Caco-2 (cell line): ENCODE measurements around the gene TMEM86A. TPM values are rescaled to one million over a fixed set of nuclear protein-coding genes. Genes with fewer than 3 reads are reported as not detected.

Source experiments
- BruUV-seq: library from RNA; stranded (reverse); fragments of 400-500 nt; replicated peaks from 2 replicates; lab custom pipeline; 2021; lab: Mats Ljungman, UMichigan
- CTCF ChIA-PET: fragments of 300-600 bp; sonication (Branson Sonifier 250); formaldehyde crosslinking; loops from one replicate; lab custom pipeline; 2022; ENCODE audit warnings: antibody characterized with exemption; lab: Charles Lee
- POLR2A ChIA-PET: fragments of 300-600 bp; sonication (Branson Sonifier 250); formaldehyde crosslinking; loops from one replicate; lab custom pipeline; 2022; ENCODE audit warnings: antibody characterized with exemption; lab: Charles Lee
- DNase-seq, 2 experiments: peaks; one replicate each; pipeline versions ENCODE4 v3.0.0 to v3.0.0-alpha.2; 2020 to 2022
- H3K27me3 ChIP-seq: replicated peaks from 2 replicates; pipeline ENCODE4 v1.6.0; 2011; ENCODE audit warnings: low read length; ENCODE audit not compliant: control insufficient read depth, insufficient read depth
- H3K36me3 ChIP-seq: 2 replicates; pipeline ENCODE4 v1.5.1; 2011; ENCODE audit warnings: low read length; ENCODE audit not compliant: control insufficient read depth, insufficient read depth
- H3K4me1 ChIP-seq: fragments of 250-450 bp; sonication (Bioruptor Pico); 2 replicates; pipeline ENCODE4 v1.5.1; 2020; ENCODE audit warnings: mild to moderate bottlenecking
- H3K4me3 ChIP-seq: 2 replicates; pipeline ENCODE4 v1.5.1; 2011; ENCODE audit warnings: low read depth, mild to moderate bottlenecking, control low read depth, low read length
- H3K9me3 ChIP-seq: fragments of 250-450 bp; sonication (Bioruptor Pico); 2 replicates; pipeline ENCODE4 v1.5.1; 2020; ENCODE audit warnings: mild to moderate bottlenecking, moderate library complexity
- H3K27ac Mint-ChIP-seq: one replicate; pipeline ENCODE4 v1.8.0; 2022; ENCODE audit warnings: mixed read lengths; ENCODE audit not compliant: unreplicated experiment
- H3K27me3 Mint-ChIP-seq: one replicate; pipeline ENCODE4 v1.8.0; 2022; ENCODE audit warnings: mixed read lengths; ENCODE audit not compliant: insufficient read depth, unreplicated experiment
- H3K36me3 Mint-ChIP-seq: one replicate; pipeline ENCODE4 v1.8.0; 2022; ENCODE audit warnings: mild to moderate bottlenecking, mixed read lengths; ENCODE audit not compliant: insufficient read depth, unreplicated experiment
- H3K4me1 Mint-ChIP-seq: one replicate; pipeline ENCODE4 v1.8.0; 2022; ENCODE audit warnings: low read depth, mixed read lengths; ENCODE audit not compliant: unreplicated experiment
- H3K4me3 Mint-ChIP-seq: one replicate; pipeline ENCODE4 v1.8.0; 2022; ENCODE audit warnings: mild to moderate bottlenecking, moderate library complexity, mixed read lengths; ENCODE audit not compliant: unreplicated experiment
- H3K9me3 Mint-ChIP-seq: one replicate; pipeline ENCODE4 v1.8.0; 2022; ENCODE audit warnings: mixed read lengths; ENCODE audit not compliant: unreplicated experiment
- intact Hi-C: fragments of 100-400 bp; cut with micrococcal nuclease; formaldehyde crosslinking; loops from one replicate; pipeline ENCODE4 v1.10.0; 2022; ENCODE audit not compliant: unreplicated experiment
- total RNA-seq: library from RNA; stranded (reverse); gene quantifications from 2 replicates; pipeline ENCODE4 v1.2.3, GENCODE V29; 2022
- TF ChIP-seq, protein P1 (sequence below), 2 experiments: fragments of 200-600 bp in 1 of 2; IDR thresholded peaks; 1 replicate in 1 of 2; 2 replicates in 1 of 2; pipeline versions ENCODE4 v1.5.1 to v1.8.0; 2011 to 2022; ENCODE audit warnings: antibody characterized with exemption in 1 of 2, control low read depth in 1 of 2, inconsistent platforms in 1 of 2, low read depth in 1 of 2, low read length in 1 of 2, mild to moderate bottlenecking in 1 of 2, moderate library complexity in 1 of 2; ENCODE audit not compliant: insufficient read depth in 1 of 2, severe bottlenecking in 1 of 2, unreplicated experiment in 1 of 2

TMEM86A gene
- total RNA-seq, 1 experiment from 2014 or later, result 0.25 TPM

DNA sequence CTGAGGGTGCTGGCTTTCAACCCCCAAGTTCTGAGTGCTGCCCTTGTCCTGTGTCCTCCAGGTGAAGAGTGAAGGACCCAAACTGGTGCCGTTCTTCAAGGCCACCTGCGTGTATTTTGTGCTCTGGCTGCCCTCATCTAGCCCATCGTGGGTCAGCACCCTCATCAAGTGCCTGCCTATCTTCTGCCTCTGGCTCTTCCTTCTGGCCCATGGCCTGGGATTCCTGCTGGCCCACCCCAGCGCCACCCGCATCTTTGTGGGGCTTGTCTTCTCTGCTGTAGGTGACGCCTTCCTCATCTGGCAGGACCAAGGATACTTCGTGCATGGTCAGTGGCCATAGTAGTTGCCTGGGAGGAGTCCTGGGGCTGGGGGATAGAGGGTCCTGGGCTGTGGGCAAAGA is 2.3 kb downstream of the TMEM86A start:
- TF ChIP-seq, protein P1, sequence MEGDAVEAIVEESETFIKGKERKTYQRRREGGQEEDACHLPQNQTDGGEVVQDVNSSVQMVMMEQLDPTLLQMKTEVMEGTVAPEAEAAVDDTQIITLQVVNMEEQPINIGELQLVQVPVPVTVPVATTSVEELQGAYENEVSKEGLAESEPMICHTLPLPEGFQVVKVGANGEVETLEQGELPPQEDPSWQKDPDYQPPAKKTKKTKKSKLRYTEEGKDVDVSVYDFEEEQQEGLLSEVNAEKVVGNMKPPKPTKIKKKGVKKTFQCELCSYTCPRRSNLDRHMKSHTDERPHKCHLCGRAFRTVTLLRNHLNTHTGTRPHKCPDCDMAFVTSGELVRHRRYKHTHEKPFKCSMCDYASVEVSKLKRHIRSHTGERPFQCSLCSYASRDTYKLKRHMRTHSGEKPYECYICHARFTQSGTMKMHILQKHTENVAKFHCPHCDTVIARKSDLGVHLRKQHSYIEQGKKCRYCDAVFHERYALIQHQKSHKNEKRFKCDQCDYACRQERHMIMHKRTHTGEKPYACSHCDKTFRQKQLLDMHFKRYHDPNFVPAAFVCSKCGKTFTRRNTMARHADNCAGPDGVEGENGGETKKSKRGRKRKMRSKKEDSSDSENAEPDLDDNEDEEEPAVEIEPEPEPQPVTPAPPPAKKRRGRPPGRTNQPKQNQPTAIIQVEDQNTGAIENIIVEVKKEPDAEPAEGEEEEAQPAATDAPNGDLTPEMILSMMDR (IDR thresholded peaks at IDR 0.05; ENCODE audit: insufficient read depth in 1 of 2, low read depth in 1 of 2, low read length in 1 of 2, severe bottlenecking in 1 of 2, unreplicated experiment in 1 of 2), result no peak
- Mint-ChIP-seq H3K27ac (no peak overlapping the region), H3K36me3 (peaks cover 4% of the 10 kb centered on the region), H3K9me3 (no peaks in the 10 kb centered on the region), H3K27me3 (peaks cover 24% of the 10 kb centered on the region), H3K4me1 (peaks cover 15% of the 10 kb centered on the region), H3K4me3 (no peak overlapping the region)
- Histone ChIP-seq H3K9me3 (no peaks in the 10 kb centered on the region), H3K4me3 (no peak overlapping the region), H3K4me1 (peaks cover 4% of the 10 kb centered on the region), H3K27me3 (peaks cover 1% of the 10 kb centered on the region), H3K36me3 (no peaks in the 10 kb centered on the region)
- POLR2A ChIA-PET, result no interaction called here
- BruUV-seq, result no TSS peak
- CTCF ChIA-PET, result no interaction called here
- no peak for DNase-seq
- intact Hi-C loops, result no loop called here

DNA sequence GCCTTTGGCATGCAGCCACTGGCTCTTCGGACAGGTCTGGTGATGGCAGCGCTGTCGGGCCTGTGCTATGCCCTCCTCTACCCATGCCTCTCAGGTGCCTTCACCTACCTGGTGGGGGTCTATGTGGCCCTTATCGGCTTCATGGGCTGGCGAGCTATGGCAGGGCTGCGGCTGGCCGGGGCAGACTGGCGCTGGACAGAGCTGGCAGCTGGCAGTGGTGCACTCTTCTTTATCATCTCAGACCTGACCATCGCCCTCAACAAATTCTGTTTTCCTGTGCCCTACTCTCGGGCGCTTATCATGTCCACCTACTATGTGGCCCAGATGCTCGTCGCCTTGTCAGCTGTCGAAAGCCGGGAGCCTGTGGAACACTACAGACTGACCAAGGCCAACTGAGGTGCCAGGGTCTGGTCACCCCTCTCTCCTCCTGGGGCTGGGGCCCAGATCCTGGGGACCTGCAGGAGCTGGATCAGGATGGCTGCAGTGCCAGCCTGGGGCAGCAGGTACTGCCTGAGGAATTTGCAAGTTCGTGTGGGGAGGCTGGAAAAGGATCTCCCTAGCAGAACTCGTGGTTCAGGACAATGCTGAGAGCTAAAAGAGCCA is 3.1 kb downstream of the TMEM86A start:
- POLR2A ChIA-PET, result no interaction called here
- Mint-ChIP-seq H3K27ac (no peak overlapping the region), H3K4me3 (no peak overlapping the region), H3K9me3 (no peaks in the 10 kb centered on the region), H3K36me3 (peaks cover 4% of the 10 kb centered on the region), H3K27me3 (peaks cover 29% of the 10 kb centered on the region), H3K4me1 (peaks cover 20% of the 10 kb centered on the region)
- BruUV-seq, result no TSS peak
- no peak for DNase-seq
- TF ChIP-seq, protein P1 (IDR thresholded peaks at IDR 0.05; ENCODE audit: insufficient read depth in 1 of 2, low read depth in 1 of 2, low read length in 1 of 2, severe bottlenecking in 1 of 2, unreplicated experiment in 1 of 2), result no peak
- no peaks in the 10 kb centered on the region for H3K9me3 ChIP-seq
- intact Hi-C loops, result no loop called here
- CTCF ChIA-PET, result no interaction called here
- peaks cover 1% of the 10 kb centered on the region for H3K27me3 ChIP-seq
- H3K4me3 ChIP-seq, result no peak overlapping the region
- no peaks in the 10 kb centered on the region for H3K36me3 ChIP-seq
- peaks cover 4% of the 10 kb centered on the region for H3K4me1 ChIP-seq

DNA sequence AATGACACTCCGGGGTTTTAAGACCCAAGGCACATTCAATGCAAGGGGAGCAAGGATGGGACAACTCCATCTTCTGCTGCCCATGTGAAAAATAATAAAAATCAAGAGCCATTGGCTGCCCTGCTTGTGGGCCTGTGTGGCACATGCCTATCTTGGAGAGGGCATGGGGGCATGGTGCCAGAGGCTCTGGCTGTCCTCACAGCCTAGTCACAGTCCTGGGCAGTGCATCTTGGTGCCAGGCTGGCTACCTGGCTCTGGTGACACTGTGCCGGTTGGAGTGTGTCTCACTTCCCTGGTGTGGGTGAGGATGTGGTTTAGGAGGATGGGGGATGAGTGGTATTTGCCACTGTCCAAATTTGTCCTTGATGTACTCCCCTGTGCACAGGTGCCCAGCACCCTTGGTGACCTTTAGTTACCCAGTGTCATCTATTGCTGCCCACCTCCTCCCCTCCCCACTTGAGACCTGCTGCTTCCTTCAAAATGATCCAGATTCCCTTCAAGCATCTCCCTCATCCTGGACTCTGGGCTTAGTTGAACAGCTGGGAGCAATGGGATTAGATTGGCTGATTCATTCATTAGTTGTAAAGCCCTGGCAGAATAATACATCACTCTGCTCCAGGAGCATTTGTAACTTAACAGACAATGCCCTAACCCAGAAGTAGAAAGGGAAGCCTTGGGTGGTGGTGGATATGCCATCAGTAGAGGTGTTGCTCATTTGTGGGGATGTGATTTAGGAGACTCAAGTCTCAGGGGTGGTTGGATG is 4.6 kb downstream of the TMEM86A start:
- peaks cover 23% of the 10 kb centered on the region for H3K27me3 Mint-ChIP-seq
- H3K4me1 Mint-ChIP-seq, result peaks cover 19% of the 10 kb centered on the region
- Histone ChIP-seq H3K36me3 (no peaks in the 10 kb centered on the region), H3K4me1 (peaks cover 4% of the 10 kb centered on the region), H3K27me3 (peaks cover 1% of the 10 kb centered on the region), H3K9me3 (no peaks in the 10 kb centered on the region), H3K4me3 (no peak overlapping the region)
- no peaks in the 10 kb centered on the region for H3K9me3 Mint-ChIP-seq
- CTCF ChIA-PET, result interaction anchor here (0.6 kb wide), 1 partner anchor 51 kb away, joined by 3 read pairs; no protein-coding TSS in a partner anchor
- BruUV-seq, result no TSS peak
- peaks cover 2% of the 10 kb centered on the region for H3K36me3 Mint-ChIP-seq
- DNase-seq, result no peak
- intact Hi-C loops, result no loop called here
- no peak overlapping the region for H3K27ac Mint-ChIP-seq
- TF ChIP-seq, protein P1 (IDR thresholded peaks at IDR 0.05; ENCODE audit: insufficient read depth in 1 of 2, low read depth in 1 of 2, low read length in 1 of 2, severe bottlenecking in 1 of 2, unreplicated experiment in 1 of 2), result no peak
- H3K4me3 Mint-ChIP-seq, result no peak overlapping the region
- POLR2A ChIA-PET, result no interaction called here
